Trophoblast cell (in vitro differentiated cells and primary cell): Measurements from ENCODE around the gene UBE2E1.
A peak's percentile ranks its signal among the peaks of the same experiment; 100 is the strongest.

Experiments
- DNase-seq, 2 donors: peaks; one replicate each; pipeline ENCODE4 v3.0.0-alpha.2; 2016
- H2AFZ ChIP-seq: 2 replicates; pipeline ENCODE4 v1.6.1; 2013; ENCODE audit warnings: low read length, moderate library complexity, mild to moderate bottlenecking; ENCODE audit not compliant: insufficient read depth, poor library complexity
- H2AK5ac ChIP-seq: 2 replicates; pipeline ENCODE4 v1.6.1; 2013; ENCODE audit warnings: mild to moderate bottlenecking, low read length
- H2BK120ac ChIP-seq: 2 replicates; pipeline ENCODE4 v1.6.1; 2013; ENCODE audit warnings: low read length, mild to moderate bottlenecking, moderate library complexity; ENCODE audit not compliant: insufficient read depth, poor library complexity
- H2BK12ac ChIP-seq: 2 replicates; pipeline ENCODE4 v1.6.1; 2013; ENCODE audit warnings: mild to moderate bottlenecking, low read length, moderate library complexity
- H2BK5ac ChIP-seq: 2 replicates; pipeline ENCODE4 v1.6.1; 2013; ENCODE audit warnings: low read length, low read depth, moderate library complexity, mild to moderate bottlenecking; ENCODE audit not compliant: poor library complexity
- H3K14ac ChIP-seq: 2 replicates; pipeline ENCODE4 v1.6.1; 2013; ENCODE audit warnings: mild to moderate bottlenecking, low read length
- H3K18ac ChIP-seq: 2 replicates; pipeline ENCODE4 v1.6.1; 2013; ENCODE audit warnings: mild to moderate bottlenecking, low read length
- H3K23ac ChIP-seq: 2 replicates; pipeline ENCODE4 v1.6.1; 2013; ENCODE audit warnings: low read length
- H3K27ac ChIP-seq: 2 replicates; pipeline ENCODE4 v1.5.1; 2013; ENCODE audit warnings: low read depth, mild to moderate bottlenecking, inconsistent platforms, low read length, moderate library complexity
- H3K27me3 ChIP-seq: 2 replicates; pipeline ENCODE4 v1.6.1; 2013; ENCODE audit warnings: inconsistent platforms, mild to moderate bottlenecking, low read length, moderate library complexity; ENCODE audit not compliant: insufficient read depth
- H3K36me3 ChIP-seq, 2 experiments: 1 replicate in 1 of 2; 2 replicates in 1 of 2; pipeline ENCODE4 v1.6.1; 2013; ENCODE audit warnings: low read length in 2 of 2, mild to moderate bottlenecking in 2 of 2, moderate library complexity in 1 of 2; ENCODE audit not compliant: insufficient read depth in 2 of 2, control insufficient read depth in 1 of 2
- H3K4ac ChIP-seq: 2 replicates; pipeline ENCODE4 v1.6.1; 2013; ENCODE audit warnings: low read depth, mild to moderate bottlenecking, low read length, moderate library complexity
- H3K4me1 ChIP-seq, 2 experiments: 1 replicate in 1 of 2; 2 replicates in 1 of 2; pipeline ENCODE4 v1.6.1; 2013; ENCODE audit warnings: low read length in 2 of 2, mild to moderate bottlenecking in 2 of 2, moderate library complexity in 1 of 2; ENCODE audit not compliant: insufficient read depth in 2 of 2, control insufficient read depth in 1 of 2
- H3K4me2 ChIP-seq: 2 replicates; pipeline ENCODE4 v1.6.1; 2013; ENCODE audit warnings: inconsistent platforms, mild to moderate bottlenecking, low read length, moderate library complexity
- H3K4me3 ChIP-seq: 2 replicates; pipeline ENCODE4 v1.5.1; 2013; ENCODE audit warnings: mild to moderate bottlenecking, low read depth, low read length, inconsistent platforms
- H3K79me1 ChIP-seq: one replicate; pipeline ENCODE4 v1.6.1; 2013; ENCODE audit warnings: low read length
- H3K79me2 ChIP-seq: 2 replicates; pipeline ENCODE4 v1.6.1; 2013; ENCODE audit warnings: low read length, mild to moderate bottlenecking; ENCODE audit not compliant: control insufficient read depth, insufficient read depth, poor library complexity
- H3K9ac ChIP-seq: 2 replicates; pipeline ENCODE4 v1.6.1; 2013; ENCODE audit warnings: mild to moderate bottlenecking, low read length
- H3K9me3 ChIP-seq: 2 replicates; pipeline ENCODE4 v1.6.1; 2013; ENCODE audit warnings: low read depth, mild to moderate bottlenecking, control low read depth, inconsistent platforms, low read length; ENCODE audit not compliant: insufficient read depth
- H4K12ac ChIP-seq: 2 replicates; pipeline ENCODE4 v1.6.1; 2013; ENCODE audit warnings: low read depth, mild to moderate bottlenecking, low read length, moderate library complexity
- H4K8ac ChIP-seq: 2 replicates; pipeline ENCODE4 v1.6.1; 2013; ENCODE audit warnings: low read depth, mild to moderate bottlenecking, low read length, moderate library complexity
- H4K91ac ChIP-seq: one replicate; pipeline ENCODE4 v1.6.1; 2013; ENCODE audit warnings: low read depth, mild to moderate bottlenecking, low read length, moderate library complexity
- WGBS: extraction: QIAGEN DNeasy Blood & Tissue Kit; methylation state at CpG from one replicate; pipeline ENCODE4 v1.1.7; 2013; ENCODE audit warnings: missing lambda C conversion rate; ENCODE audit not compliant: insufficient read length, insufficient coverage; ENCODE audit errors: extremely low coverage; 5-methylcytosine and 5-hydroxymethylcytosine counted together

Gene UBE2E1

DNA sequence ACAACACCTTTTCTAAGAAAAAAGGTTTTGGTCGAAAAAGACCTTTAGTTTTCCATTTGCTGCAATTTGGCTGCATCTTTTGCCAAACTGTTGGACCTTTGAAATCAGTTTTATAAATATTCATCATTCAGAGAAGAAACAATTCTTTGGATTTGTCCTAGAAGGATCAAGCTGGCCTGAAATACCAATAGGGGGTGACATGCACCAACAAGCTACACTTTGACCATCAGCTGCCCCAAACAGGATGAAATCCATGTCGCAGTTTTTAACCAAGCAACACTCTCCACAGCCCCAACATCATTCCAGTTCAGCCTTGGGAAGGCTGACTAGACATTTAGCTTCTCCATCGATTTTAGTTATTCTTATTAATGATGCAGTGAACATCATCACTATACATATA lies 121.0 kb downstream of the UBE2E1 start:
- no peak for DNase-seq
- Histone ChIP-seq H3K18ac (no peak overlapping the region), H3K4ac (no peak overlapping the region), H2BK12ac (no peak overlapping the region), H3K4me3 (no peak overlapping the region), H2BK120ac (no peak overlapping the region), H2AFZ (no peak overlapping the region), H3K27me3 (no peaks in the 10 kb centered on the region), H2AK5ac (no peak overlapping the region), H3K79me2 (no peaks in the 10 kb centered on the region), H3K4me1 (no peaks in the 10 kb centered on the region), H4K12ac (no peak overlapping the region), H3K27ac (no peak overlapping the region), H3K23ac (no peak overlapping the region), H3K9ac (no peak overlapping the region), H3K9me3 (no peaks in the 10 kb centered on the region), H3K4me2 (no peak overlapping the region), H3K36me3 (peaks cover 0 to 1% of the 10 kb centered on the region in 2 experiments), H4K91ac (no peak overlapping the region), H3K14ac (no peak overlapping the region), H2BK5ac (no peak overlapping the region), H3K79me1 (no peaks in the 10 kb centered on the region), H4K8ac (no peak overlapping the region)
- WGBS, result no CpG with 5 or more reads among the region's 3 CpGs

DNA sequence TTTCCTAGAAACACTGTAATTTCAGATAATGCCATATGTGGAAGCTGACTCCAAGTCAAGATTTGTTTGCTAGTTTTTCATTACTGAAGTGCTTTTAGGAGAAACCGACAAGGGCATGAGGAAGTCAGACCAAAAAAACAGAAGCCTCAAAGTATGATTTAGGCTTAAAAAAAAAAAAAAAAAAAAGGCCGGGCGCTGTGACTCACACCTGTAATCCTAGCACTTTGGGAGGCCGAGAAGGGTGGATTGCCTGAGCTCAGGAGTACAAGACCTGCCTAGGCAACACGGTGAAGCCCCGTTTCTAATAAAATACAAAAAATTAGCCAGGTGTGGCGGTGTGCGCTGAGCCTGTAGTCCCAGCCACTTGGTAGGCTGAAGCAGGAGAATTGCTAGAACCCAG lies 122.8 kb downstream of the UBE2E1 start:
- H3K79me1 ChIP-seq, result no peaks in the 10 kb centered on the region
- H3K9ac ChIP-seq, result no peak overlapping the region
- no peak overlapping the region for H2BK12ac ChIP-seq
- no peak overlapping the region for H2BK120ac ChIP-seq
- no peak overlapping the region for H3K4me3 ChIP-seq
- no peak overlapping the region for H4K12ac ChIP-seq
- H3K36me3 ChIP-seq, result no peaks in the 10 kb centered on the region
- no peak overlapping the region for H3K23ac ChIP-seq
- no CpG with 5 or more reads among the region's 8 CpGs for WGBS
- H3K18ac ChIP-seq, result no peak overlapping the region
- H2AK5ac ChIP-seq, result no peak overlapping the region
- no peak overlapping the region for H2BK5ac ChIP-seq
- H3K14ac ChIP-seq, result no peak overlapping the region
- no peak overlapping the region for H4K8ac ChIP-seq
- no peaks in the 10 kb centered on the region for H3K9me3 ChIP-seq
- H3K4me1 ChIP-seq, result no peaks in the 10 kb centered on the region
- peak; percentile 22 to 55 for DNase-seq
- H4K91ac ChIP-seq, result no peak overlapping the region
- no peaks in the 10 kb centered on the region for H3K27me3 ChIP-seq
- H2AFZ ChIP-seq, result no peak overlapping the region
- no peaks in the 10 kb centered on the region for H3K79me2 ChIP-seq
- no peak overlapping the region for H3K4ac ChIP-seq
- no peak overlapping the region for H3K27ac ChIP-seq
- H3K4me2 ChIP-seq, result no peak overlapping the region

DNA sequence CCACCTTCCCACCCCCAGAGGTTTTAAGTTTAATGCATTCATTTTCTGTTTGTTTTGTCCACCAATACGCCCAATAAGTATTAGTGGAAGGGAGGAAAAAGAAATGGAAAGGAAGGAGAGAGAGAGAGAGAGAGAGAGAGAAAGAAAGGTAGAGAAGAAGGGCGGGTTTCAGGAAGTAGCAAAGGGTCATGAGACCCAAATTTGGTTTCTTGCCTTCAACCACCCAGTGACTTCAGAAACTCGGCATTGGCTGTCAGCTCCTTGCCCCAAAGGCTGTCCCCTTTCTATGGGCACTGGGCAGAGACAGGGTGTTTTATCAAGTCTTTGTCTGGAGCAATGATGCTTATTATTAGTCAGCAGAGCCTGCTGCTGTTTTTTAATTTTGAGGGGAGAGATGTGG lies 125.8 kb downstream of the UBE2E1 start:
- no CpG with 5 or more reads among the region's 3 CpGs for WGBS
- H3K79me2 ChIP-seq, result no peaks in the 10 kb centered on the region
- no peak overlapping the region for H3K18ac ChIP-seq
- no peak overlapping the region for H2BK12ac ChIP-seq
- H4K12ac ChIP-seq, result no peak overlapping the region
- DNase-seq, result no peak
- H2BK120ac ChIP-seq, result no peak overlapping the region
- H3K27me3 ChIP-seq, result no peaks in the 10 kb centered on the region
- H2AK5ac ChIP-seq, result no peak overlapping the region
- H3K4me3 ChIP-seq, result no peak overlapping the region
- H3K4me1 ChIP-seq, result no peaks in the 10 kb centered on the region
- no peak overlapping the region for H3K27ac ChIP-seq
- no peak overlapping the region for H3K9ac ChIP-seq
- no peak overlapping the region for H2AFZ ChIP-seq
- no peak overlapping the region for H4K8ac ChIP-seq
- no peaks in the 10 kb centered on the region for H3K9me3 ChIP-seq
- H3K79me1 ChIP-seq, result no peaks in the 10 kb centered on the region
- H3K23ac ChIP-seq, result no peak overlapping the region
- H3K4me2 ChIP-seq, result no peak overlapping the region
- H2BK5ac ChIP-seq, result no peak overlapping the region
- no peaks in the 10 kb centered on the region for H3K36me3 ChIP-seq
- no peak overlapping the region for H3K4ac ChIP-seq
- no peak overlapping the region for H3K14ac ChIP-seq
- H4K91ac ChIP-seq, result no peak overlapping the region

DNA sequence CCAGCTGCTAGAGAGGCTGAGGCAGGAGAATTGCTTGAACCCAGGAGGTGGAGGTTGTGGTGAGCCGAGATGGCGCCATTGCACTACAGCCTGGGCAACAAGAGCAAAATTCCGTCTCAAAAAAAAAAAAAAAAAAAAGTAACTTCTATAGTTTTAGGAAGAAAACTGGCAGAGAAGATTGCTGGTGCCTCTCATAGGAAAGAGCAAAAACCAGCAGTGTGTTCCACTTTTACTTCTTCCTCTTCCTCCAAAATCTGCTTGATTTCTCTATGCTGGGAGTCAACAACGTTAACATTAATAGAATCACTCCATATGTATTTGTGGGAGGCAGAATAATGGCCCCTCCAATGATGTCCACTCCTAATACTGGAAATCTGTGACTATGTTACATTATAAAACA lies 126.8 kb downstream of the UBE2E1 start:
- Histone ChIP-seq H3K4ac (no peak overlapping the region), H4K8ac (no peak overlapping the region), H3K9me3 (no peaks in the 10 kb centered on the region), H4K91ac (no peak overlapping the region), H3K27ac (no peak overlapping the region), H3K27me3 (no peaks in the 10 kb centered on the region), H3K79me1 (no peaks in the 10 kb centered on the region), H3K4me2 (no peak overlapping the region), H3K9ac (no peak overlapping the region), H2AFZ (no peak overlapping the region), H2BK120ac (no peak overlapping the region), H4K12ac (no peak overlapping the region), H3K4me1 (no peaks in the 10 kb centered on the region), H3K14ac (no peak overlapping the region), H3K36me3 (no peaks in the 10 kb centered on the region), H3K4me3 (no peak overlapping the region), H2AK5ac (no peak overlapping the region), H3K79me2 (no peaks in the 10 kb centered on the region), H3K18ac (no peak overlapping the region), H2BK5ac (no peak overlapping the region), H2BK12ac (no peak overlapping the region), H3K23ac (no peak overlapping the region)
- no peak for DNase-seq
- WGBS, result no CpG with 5 or more reads among the region's 4 CpGs
